K562 (cell line): ENCODE measurements around the gene DPP4. TPM values are rescaled to one million over a fixed set of nuclear protein-coding genes. Genes with fewer than 3 reads are reported as not detected.

Experiments
- ATAC-seq: fragments of 200-7000 bp; cut with Tn5 transposase; 3 replicates; pipeline ENCODE4 v1.9.1; 2020; ENCODE audit warnings: moderate library complexity
- BruUV-seq: library from RNA; stranded (reverse); fragments of 400-500 nt; replicated peaks from 2 replicates; lab custom pipeline; 2021; lab: Mats Ljungman, UMichigan
- CTCF ChIA-PET: fragments of 300-600 bp; formaldehyde crosslinking; extraction: SDS; loops from one replicate; lab custom pipeline; 2021; ENCODE audit warnings: low intra/inter-chr PET ratio; lab: Yijun Ruan, JAX
- POLR2A ChIA-PET: fragments of 300-600, 350-650 bp; sonication (Branson Sonifier 250); formaldehyde crosslinking; extraction: SDS; loops from one replicate; lab custom pipeline; 2021; ENCODE audit warnings: antibody characterized with exemption, inconsistent platforms; lab: Yijun Ruan, JAX
- DNase-seq, 4 experiments: peaks; one replicate each; pipeline versions ENCODE4 v3.0.0 to v3.0.0-alpha.2; 2011 to 2018; ENCODE audit warnings: low spot score in 3 of 4, mixed read lengths in 3 of 4; ENCODE audit errors: extremely low read depth in 1 of 4
- FAIRE-seq: peaks from 2 replicates; lab custom pipeline; 2011; peaks lifted over from hg19 to GRCh38; lab: Jason Lieb, UNC
- H2AFZ ChIP-seq: 2 replicates; pipeline ENCODE4 v1.6.0; 2011; ENCODE audit warnings: low read depth, low read length, control low read depth, inconsistent platforms
- H3K27ac ChIP-seq: fragments of 200-600 bp; 3 replicates; pipeline ENCODE4 v1.8.0; 2011; ENCODE audit warnings: low read depth, mild to moderate bottlenecking, control low read depth, inconsistent platforms, low read length, moderate library complexity, mixed read lengths; ENCODE audit errors: extremely low read depth
- H3K27me3 ChIP-seq, 2 experiments: fragments of 300-600 bp in 1 of 2; 2 replicates in 1 of 2; 3 replicates in 1 of 2; pipeline versions ENCODE4 v1.6.0 to v1.8.0; 2011; ENCODE audit warnings: inconsistent platforms in 2 of 2, low read length in 2 of 2, mild to moderate bottlenecking in 1 of 2, mixed read lengths in 1 of 2, moderate library complexity in 1 of 2; ENCODE audit not compliant: control insufficient read depth in 2 of 2, insufficient read depth in 2 of 2
- H3K36me3 ChIP-seq: fragments of 300-600 bp; 3 replicates; pipeline ENCODE4 v1.8.0; 2011; ENCODE audit warnings: mild to moderate bottlenecking, low read length, inconsistent platforms; ENCODE audit not compliant: control insufficient read depth, insufficient read depth
- H3K4me1 ChIP-seq, 2 experiments: fragments of 200-600 bp in 1 of 2; replicated peaks in 1 of 2; 2 replicates in 1 of 2; 3 replicates in 1 of 2; pipeline versions ENCODE4 v1.5.1 to v1.8.0; 2011; ENCODE audit warnings: inconsistent platforms in 2 of 2, low read length in 2 of 2, mild to moderate bottlenecking in 1 of 2, mixed read lengths in 1 of 2, moderate library complexity in 1 of 2; ENCODE audit not compliant: control insufficient read depth in 2 of 2, insufficient read depth in 2 of 2
- H3K4me2 ChIP-seq: 2 replicates; pipeline ENCODE4 v1.6.1; 2011; ENCODE audit warnings: low read length, control low read depth, inconsistent platforms, mixed read lengths; ENCODE audit not compliant: insufficient read depth
- H3K4me3 ChIP-seq: fragments of 200-600 bp; sonication (generic), shearing (Covaris generic); 2 replicates; pipeline ENCODE4 v1.5.1; 2016; ENCODE audit warnings: control low read depth, inconsistent platforms
- H3K79me2 ChIP-seq: fragments of 200-600 bp; 3 replicates; pipeline ENCODE4 v1.8.0; 2011; ENCODE audit warnings: low read length, inconsistent platforms; ENCODE audit not compliant: control insufficient read depth, insufficient read depth
- H3K9ac ChIP-seq, 2 experiments: 2 replicates each; pipeline versions ENCODE4 v1.6.0 to v1.6.1; 2011; ENCODE audit warnings: low read depth in 2 of 2, low read length in 2 of 2, control low read depth in 1 of 2, inconsistent platforms in 1 of 2, mild to moderate bottlenecking in 1 of 2, mixed read lengths in 1 of 2; ENCODE audit not compliant: insufficient read depth in 1 of 2
- H3K9me1 ChIP-seq: one replicate; pipeline ENCODE4 v1.6.0; 2011; ENCODE audit warnings: inconsistent platforms, mild to moderate bottlenecking, low read length, moderate library complexity; ENCODE audit not compliant: control insufficient read depth, insufficient read depth
- H3K9me3 ChIP-seq: replicated peaks from 2 replicates; pipeline ENCODE4 v1.5.1; 2011; ENCODE audit warnings: low read depth, low read length, inconsistent platforms; ENCODE audit not compliant: control insufficient read depth, insufficient read depth
- H4K20me1 ChIP-seq: replicated peaks from 2 replicates; pipeline ENCODE4 v1.6.1; 2011; ENCODE audit warnings: low read length, inconsistent platforms, mixed read lengths; ENCODE audit not compliant: control insufficient read depth, insufficient read depth
- ARID2 ChIP-seq: fragments of 450-650 bp; IDR thresholded peaks from 2 replicates; pipeline ENCODE4 v1.6.1; 2017; ENCODE audit warnings: antibody characterized with exemption, mild to moderate bottlenecking
- KLF16 ChIP-seq: IDR thresholded peaks from 2 replicates; pipeline ENCODE4 v1.6.1; 2016; ENCODE audit warnings: antibody characterized with exemption
- NCOA2 ChIP-seq, 2 experiments: fragments of 450-650 bp; IDR thresholded peaks; 2 replicates each; pipeline ENCODE4 v1.6.1; 2018; ENCODE audit warnings: mild to moderate bottlenecking in 2 of 2, moderate library complexity in 1 of 2; ENCODE audit not compliant: partially characterized antibody in 2 of 2
- NFE2 ChIP-seq: IDR thresholded peaks from 2 replicates; pipeline ENCODE4 v1.6.1; 2014; ENCODE audit warnings: antibody characterized with exemption, low read depth
- NKRF ChIP-seq: fragments of 450-650 bp; IDR thresholded peaks from 2 replicates; pipeline ENCODE4 v1.6.1; 2016; ENCODE audit warnings: borderline replicate concordance
- SREBF1 ChIP-seq: fragments of 150-350 bp; IDR thresholded peaks from 2 replicates; pipeline ENCODE4 v1.6.1; 2014; ENCODE audit warnings: antibody characterized with exemption, low read depth, low read length, borderline replicate concordance
- ZBTB43 ChIP-seq: sonication (generic); formaldehyde crosslinking; IDR thresholded peaks from 2 replicates; pipeline ENCODE4 v1.8.0; 2023; ENCODE audit warnings: mild to moderate bottlenecking, missing genetic modification reagents
- ZNF512 ChIP-seq: IDR thresholded peaks from 2 replicates; pipeline ENCODE4 v1.6.1; 2016; ENCODE audit warnings: missing genetic modification characterization, missing compliant biosample characterization
- WGBS: fragments of 100-300 bp; shearing (Covaris generic); methylation state at CpG from one replicate; pipeline ENCODE4 v1.1.6; 2016; ENCODE audit warnings: low coverage, mixed read lengths; ENCODE audit not compliant: insufficient coverage; ENCODE audit errors: missing lambda C conversion rate; 5-methylcytosine and 5-hydroxymethylcytosine counted together
- in situ Hi-C: fragments of 300-500 bp; cut with MboI; formaldehyde crosslinking; loops from 4 replicates; pipeline ENCODE4 v1.15.0; 2018; ENCODE audit warnings: inconsistent platforms, mixed read lengths
- intact Hi-C: fragments of 100-400 bp; cut with micrococcal nuclease; formaldehyde crosslinking; loops from 2 replicates; pipeline ENCODE4 v1.14.2; 2022
- polyA plus RNA-seq, 8 experiments: library from polyadenylated mRNA; depleted of rRNA in 4 of 8; stranded (reverse) in 5 of 8; unstranded in 3 of 8; fragments of >200 nt; fragmentation: Nextera tagmentation in 2 of 8; fragmentation: Illumina TruSeq in 1 of 8; extraction: Ambion mirVana in 2 of 8; extraction: Trizol in 1 of 8; gene quantifications; 2 replicates each; pipeline versions ENCODE4 v1.2.1 to v1.2.3, GENCODE V29; 2011 to 2014; ENCODE audit warnings: inconsistent platforms in 1 of 8, missing spikeins in 1 of 8
- total RNA-seq, 7 experiments: library from RNA; depleted of rRNA in 6 of 7; stranded (reverse); fragments of >200 nt in 6 of 7; fragmentation: Illumina TruSeq in 2 of 7; extraction: Trizol in 2 of 7; gene quantifications; 2 replicates each; pipeline versions ENCODE4 v1.2.1 to v1.2.3, GENCODE V29; 2011 to 2021; ENCODE audit warnings: low replicate concordance in 1 of 7

The DPP4 gene
- total and polyA plus RNA-seq, 9 of the 15 experiments (the other 6 are each of a cell fraction or from before 2014, with no cell fraction given), result 0.11 TPM; not detected in 8

GRCh38 chr2:162092008-162092390 lies 18.0 kb upstream of the DPP4 start (continued):
- TF ChIP-seq NKRF (no peak), SREBF1 (no peak), ARID2 (no peak), ZBTB43 (CRISPR knock-in tag) (no peak), NFE2 (no peak)

GRCh38 chr2:162091325-162092007 lies 17.5 kb upstream of the DPP4 start:
- no TSS peak for BruUV-seq
- Histone ChIP-seq H3K9me3 (no peaks in the 10 kb centered on the region; the same call in 1 of the 2 replicates), H3K9me1 (no peaks in the 10 kb centered on the region), H3K4me1 (no peaks in the 10 kb centered on the region), H3K79me2 (no peaks in the 10 kb centered on the region), H3K4me2 (no peak overlapping the region), H2AFZ (no peak overlapping the region), H4K20me1 (no peaks in the 10 kb centered on the region), H3K27me3 (no peaks in the 10 kb centered on the region), H3K27ac (no peak overlapping the region)
- WGBS, result 1% methylated on average over 7 of the region's 7 CpGs
- no peak for FAIRE-seq
- ATAC-seq, result no peak
- in situ Hi-C loops, result no loop called here
- DNase-seq, result no peak
- no peak for TF ChIP-seq KLF16
- no peak for TF ChIP-seq ZNF512 (tag)
- TF ChIP-seq NCOA2 (IDR thresholded peaks at IDR 0.05; ENCODE audit: partially characterized antibody in 2 of 2), result no peak
- TF ChIP-seq, all 486 proteins: peak for 0
- Histone ChIP-seq H3K36me3 (no peaks in the 10 kb centered on the region), H3K4me3 (no peak overlapping the region), H3K9ac (no peak overlapping the region)
- ChIA-PET CTCF (no interaction called here), POLR2A (no interaction called here)
- intact Hi-C loops, result no loop called here
